Esophagus muscularis mucosa (tissue), 4 donors: ENCODE results near the gene CIC.

Source experiments
- EP300 ChIP-seq: sonication (generic); formaldehyde crosslinking; IDR thresholded peaks from one replicate; pipeline ENCODE4 v1.6.1; 2017; ENCODE audit warnings: antibody characterized with exemption
- POLR2A ChIP-seq: fragments of 450-650 bp; IDR thresholded peaks from one replicate; pipeline ENCODE4 v1.6.1; 2017; ENCODE audit warnings: antibody characterized with exemption, moderate library complexity, mild to moderate bottlenecking, low read depth
- POLR2AphosphoS5 ChIP-seq, 2 donors: sonication (generic); formaldehyde crosslinking; IDR thresholded peaks; one replicate each; pipeline ENCODE4 v1.6.1; 2017; ENCODE audit warnings: antibody characterized with exemption in 2 of 2
- TF ChIP-seq, protein P1 (sequence below), 3 experiments: fragments of 200-600 bp in 2 of 3; fragments of 450-650 bp in 1 of 3; sonication (generic) in 2 of 3; IDR thresholded peaks; one replicate each; pipeline ENCODE4 v1.5.1; 2017 to 2019; ENCODE audit warnings: antibody characterized with exemption in 3 of 3, mild to moderate bottlenecking in 2 of 3, moderate library complexity in 1 of 3

DNA sequence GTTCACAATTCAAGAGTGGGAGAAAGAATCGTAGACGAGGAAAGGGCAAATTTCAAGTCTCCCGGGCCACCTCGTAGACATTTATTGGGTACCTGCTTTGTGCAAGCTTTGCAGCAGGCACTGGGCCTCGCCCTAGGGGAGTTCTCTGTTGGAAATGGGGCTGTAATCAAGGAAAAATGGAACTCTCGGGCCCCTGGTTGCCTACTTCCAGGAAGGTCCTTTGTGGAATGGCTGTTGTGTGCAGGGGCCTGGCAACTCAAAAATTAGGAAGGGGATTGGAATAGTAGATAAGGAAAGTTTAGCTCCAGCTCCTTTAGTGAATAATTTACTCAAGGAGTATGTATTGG, 48.3 kb upstream of the CIC start:
- TF ChIP-seq, protein P1, sequence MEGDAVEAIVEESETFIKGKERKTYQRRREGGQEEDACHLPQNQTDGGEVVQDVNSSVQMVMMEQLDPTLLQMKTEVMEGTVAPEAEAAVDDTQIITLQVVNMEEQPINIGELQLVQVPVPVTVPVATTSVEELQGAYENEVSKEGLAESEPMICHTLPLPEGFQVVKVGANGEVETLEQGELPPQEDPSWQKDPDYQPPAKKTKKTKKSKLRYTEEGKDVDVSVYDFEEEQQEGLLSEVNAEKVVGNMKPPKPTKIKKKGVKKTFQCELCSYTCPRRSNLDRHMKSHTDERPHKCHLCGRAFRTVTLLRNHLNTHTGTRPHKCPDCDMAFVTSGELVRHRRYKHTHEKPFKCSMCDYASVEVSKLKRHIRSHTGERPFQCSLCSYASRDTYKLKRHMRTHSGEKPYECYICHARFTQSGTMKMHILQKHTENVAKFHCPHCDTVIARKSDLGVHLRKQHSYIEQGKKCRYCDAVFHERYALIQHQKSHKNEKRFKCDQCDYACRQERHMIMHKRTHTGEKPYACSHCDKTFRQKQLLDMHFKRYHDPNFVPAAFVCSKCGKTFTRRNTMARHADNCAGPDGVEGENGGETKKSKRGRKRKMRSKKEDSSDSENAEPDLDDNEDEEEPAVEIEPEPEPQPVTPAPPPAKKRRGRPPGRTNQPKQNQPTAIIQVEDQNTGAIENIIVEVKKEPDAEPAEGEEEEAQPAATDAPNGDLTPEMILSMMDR (IDR thresholded peaks at IDR 0.05): no peak
- TF ChIP-seq POLR2AphosphoS5 (IDR thresholded peaks at IDR 0.05) (no peak), EP300 (no peak), POLR2A (no peak)
